GM23338 (cell line): ENCODE results near the gene SLC25A11. TPM values are rescaled to one million over a fixed set of nuclear protein-coding genes. Genes with fewer than 3 reads are reported as not detected.

Experiments used
- ATAC-seq: fragments of 200-7000 bp; cut with Tn5 transposase; 3 replicates; pipeline ENCODE4 v1.9.1; 2020
- DNase-seq: peaks from one replicate; pipeline ENCODE4 v3.0.0-alpha.2; 2015; ENCODE audit warnings: low spot score
- H2AFZ ChIP-seq: fragments of 200-600 bp; sonication (generic); 2 replicates; pipeline ENCODE4 v1.8.0; 2016; ENCODE audit warnings: antibody characterized with exemption, mild to moderate bottlenecking, moderate library complexity
- H3F3A ChIP-seq: fragments of 200-600 bp; sonication (generic); replicated peaks from 2 replicates; pipeline ENCODE4 v1.8.0; 2017; ENCODE audit warnings: antibody characterized with exemption, mixed run types, low read depth
- H3K27ac ChIP-seq: fragments of 200-600 bp; sonication (generic); 2 replicates; pipeline ENCODE4 v1.6.1; 2016; ENCODE audit warnings: low read depth
- H3K27me3 ChIP-seq: fragments of 200-600 bp; sonication (generic); 2 replicates; pipeline ENCODE4 v1.8.0; 2016; ENCODE audit warnings: mild to moderate bottlenecking, mixed run types, moderate library complexity; ENCODE audit not compliant: insufficient read depth
- H3K36me3 ChIP-seq: fragments of 200-600 bp; sonication (generic); 2 replicates; pipeline ENCODE4 v1.8.0; 2016; ENCODE audit warnings: mild to moderate bottlenecking; ENCODE audit not compliant: insufficient read depth
- H3K4me1 ChIP-seq: fragments of 200-600 bp; sonication (generic); 2 replicates; pipeline ENCODE4 v1.8.0; 2016; ENCODE audit warnings: mild to moderate bottlenecking, moderate library complexity; ENCODE audit not compliant: insufficient read depth
- H3K4me2 ChIP-seq: fragments of 200-600 bp; sonication (generic); 2 replicates; pipeline ENCODE4 v1.7.1; 2017; ENCODE audit warnings: mixed run types
- H3K4me3 ChIP-seq: fragments of 200-600 bp; sonication (generic); 2 replicates; pipeline ENCODE4 v1.6.1; 2016; ENCODE audit warnings: mixed run types
- H3K79me2 ChIP-seq: fragments of 200-600 bp; sonication (generic); replicated peaks from 2 replicates; pipeline ENCODE4 v1.8.0; 2017; ENCODE audit warnings: mild to moderate bottlenecking; ENCODE audit not compliant: insufficient read depth
- H3K9me2 ChIP-seq: fragments of 200-600 bp; sonication (generic); 2 replicates; pipeline ENCODE4 v1.8.0; 2017; ENCODE audit not compliant: insufficient read depth
- H4K20me1 ChIP-seq: fragments of 200-600 bp; sonication (generic); replicated peaks from 2 replicates; pipeline ENCODE4 v1.8.0; 2017; ENCODE audit warnings: mild to moderate bottlenecking; ENCODE audit not compliant: insufficient read depth
- H3K27ac Mint-ChIP-seq: 2 replicates; pipeline ENCODE4 v1.8.0; 2020; ENCODE audit warnings: inconsistent platforms, mild to moderate bottlenecking, moderate library complexity, mixed read lengths
- H3K27me3 Mint-ChIP-seq: 3 replicates; pipeline ENCODE4 v1.8.0; 2022; ENCODE audit warnings: low read depth, mild to moderate bottlenecking, moderate library complexity, mixed read lengths, inconsistent platforms; ENCODE audit not compliant: insufficient read depth, poor library complexity
- H3K36me3 Mint-ChIP-seq: 3 replicates; pipeline ENCODE4 v1.8.0; 2021; ENCODE audit warnings: low read depth, mild to moderate bottlenecking, inconsistent platforms, moderate library complexity, mixed read lengths
- H3K4me1 Mint-ChIP-seq: 3 replicates; pipeline ENCODE4 v1.8.0; 2020; ENCODE audit warnings: mild to moderate bottlenecking, inconsistent platforms, mixed read lengths
- H3K4me3 Mint-ChIP-seq: 3 replicates; pipeline ENCODE4 v1.8.0; 2021; ENCODE audit warnings: moderate library complexity, mild to moderate bottlenecking, inconsistent platforms, mixed read lengths
- H3K9me3 Mint-ChIP-seq: 3 replicates; pipeline ENCODE4 v1.8.0; 2020; ENCODE audit warnings: moderate library complexity, mild to moderate bottlenecking, inconsistent platforms, mixed read lengths
- CREB1 ChIP-seq: fragments of 250-450 bp; sonication (Bioruptor Pico); IDR thresholded peaks from 2 replicates; pipeline ENCODE4 v1.5.0; 2020; ENCODE audit warnings: low read depth, mild to moderate bottlenecking, moderate library complexity
- CTCF ChIP-seq, 2 experiments: fragments of 200-600 bp in 1 of 2; sonication (generic) in 1 of 2; conservative IDR thresholded peaks; 2 replicates each; pipeline versions ENCODE4 v1.5.1 to v1.6.1; 2016 to 2017; ENCODE audit warnings: antibody characterized with exemption in 2 of 2, low read depth in 2 of 2, mild to moderate bottlenecking in 2 of 2, moderate library complexity in 1 of 2
- EZH2 ChIP-seq: fragments of 200-600 bp; sonication (generic); IDR thresholded peaks from one replicate; pipeline ENCODE4 v1.8.0; 2017; ENCODE audit warnings: antibody characterized with exemption, mild to moderate bottlenecking, low read depth; ENCODE audit not compliant: unreplicated experiment
- EZH2phosphoT487 ChIP-seq: fragments of 200-600 bp; sonication (generic); IDR thresholded peaks from one replicate; pipeline ENCODE4 v1.8.1; 2018; ENCODE audit warnings: antibody characterized with exemption; ENCODE audit not compliant: unreplicated experiment
- JUNB ChIP-seq: IDR thresholded peaks from one replicate; pipeline ENCODE4 v1.6.1; 2016; ENCODE audit warnings: antibody characterized with exemption; ENCODE audit not compliant: unreplicated experiment
- NANOG ChIP-seq: IDR thresholded peaks from 2 replicates; pipeline ENCODE4 v1.6.1; 2016; ENCODE audit warnings: antibody characterized with exemption, borderline replicate concordance
- POLR2AphosphoS5 ChIP-seq: IDR thresholded peaks from 2 replicates; pipeline ENCODE4 v1.6.1; 2016; ENCODE audit warnings: antibody characterized with exemption, low read depth
- STAT1 ChIP-seq: IDR thresholded peaks from one replicate; pipeline ENCODE4 v1.6.1; 2016; ENCODE audit warnings: antibody characterized with exemption; ENCODE audit not compliant: unreplicated experiment
- ZNF114 ChIP-seq: fragments of 250-450 bp; sonication (Bioruptor Pico); IDR thresholded peaks from 2 replicates; pipeline ENCODE4 v1.5.0; 2020; ENCODE audit warnings: mild to moderate bottlenecking, moderate library complexity
- ZNF331 ChIP-seq: fragments of 250-450 bp; sonication (Bioruptor Pico); IDR thresholded peaks from 2 replicates; pipeline ENCODE4 v1.5.0; 2020; ENCODE audit warnings: low read depth, mild to moderate bottlenecking, moderate library complexity
- ZNF462 ChIP-seq: fragments of 250-450 bp; sonication (Bioruptor Pico); IDR thresholded peaks from 2 replicates; pipeline ENCODE4 v1.5.0; 2020; ENCODE audit warnings: mild to moderate bottlenecking, moderate library complexity
- polyA plus RNA-seq: library from polyadenylated mRNA; unstranded; fragments of >200 nt; fragmentation: Nextera tagmentation; extraction: Ambion mirVana; gene quantifications from 2 replicates; pipeline ENCODE4 v1.2.1, GENCODE V29; 2016
- total RNA-seq: library from RNA; depleted of rRNA; stranded (reverse); fragments of >200 nt; shearing (Covaris generic); gene quantifications from 2 replicates; pipeline ENCODE4 v1.2.3, GENCODE V29; 2014
- TF ChIP-seq, protein P1 (sequence below): IDR thresholded peaks from 2 replicates; pipeline ENCODE4 v1.6.1; 2016; ENCODE audit warnings: antibody characterized with exemption
- TF ChIP-seq, protein P2 (sequence below): IDR thresholded peaks from one replicate; pipeline ENCODE4 v1.6.1; 2018; ENCODE audit warnings: antibody characterized with exemption; ENCODE audit not compliant: unreplicated experiment

The SLC25A11 gene
- total and polyA plus RNA-seq, 2 experiments from 2014 or later = 37.8 to 73.6 TPM

- ATAC-seq (no peak), DNase-seq (peak; percentile 23)
- Mint-ChIP-seq H3K4me3 (peak overlapping the region; percentile 92; the same call in 2 of the 3 replicates), H3K4me1 (peaks cover 38% of the 10 kb centered on the region), H3K36me3 (peaks cover 74% of the 10 kb centered on the region), H3K27ac (peak overlapping the region; percentile 92), H3K9me3 (no peaks in the 10 kb centered on the region; the same call in 2 of the 3 replicates), H3K27me3 (peaks cover 36% of the 10 kb centered on the region)
- Histone ChIP-seq H3F3A (peaks cover 58% of the 10 kb centered on the region), H2AFZ (no peak overlapping the region), H3K4me2 (peak overlapping the region; percentile 96), H3K27ac (peak overlapping the region; percentile 100), H4K20me1 (peaks cover 34% of the 10 kb centered on the region), H3K9me2 (no peaks in the 10 kb centered on the region), H3K27me3 (no peaks in the 10 kb centered on the region), H3K4me3 (peak overlapping the region; percentile 96; the same call in 1 of the 2 replicates), H3K79me2 (peaks cover 58% of the 10 kb centered on the region), H3K4me1 (peaks cover 34% of the 10 kb centered on the region), H3K36me3 (peaks cover 21% of the 10 kb centered on the region)
- TF ChIP-seq ZNF331 (CRISPR knock-in tag) = no peak
- no peak for TF ChIP-seq ZNF114
- no peak for TF ChIP-seq CTCF (conservative IDR thresholded peaks at IDR 0.05; ENCODE audit: low read depth in 2 of 2)
- no peak for TF ChIP-seq CREB1 (CRISPR knock-in tag)
- no peak for TF ChIP-seq EZH2
- TF ChIP-seq JUNB = no peak
- TF ChIP-seq, protein P1, sequence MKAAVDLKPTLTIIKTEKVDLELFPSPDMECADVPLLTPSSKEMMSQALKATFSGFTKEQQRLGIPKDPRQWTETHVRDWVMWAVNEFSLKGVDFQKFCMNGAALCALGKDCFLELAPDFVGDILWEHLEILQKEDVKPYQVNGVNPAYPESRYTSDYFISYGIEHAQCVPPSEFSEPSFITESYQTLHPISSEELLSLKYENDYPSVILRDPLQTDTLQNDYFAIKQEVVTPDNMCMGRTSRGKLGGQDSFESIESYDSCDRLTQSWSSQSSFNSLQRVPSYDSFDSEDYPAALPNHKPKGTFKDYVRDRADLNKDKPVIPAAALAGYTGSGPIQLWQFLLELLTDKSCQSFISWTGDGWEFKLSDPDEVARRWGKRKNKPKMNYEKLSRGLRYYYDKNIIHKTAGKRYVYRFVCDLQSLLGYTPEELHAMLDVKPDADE = no peak
- TF ChIP-seq, protein P2, sequence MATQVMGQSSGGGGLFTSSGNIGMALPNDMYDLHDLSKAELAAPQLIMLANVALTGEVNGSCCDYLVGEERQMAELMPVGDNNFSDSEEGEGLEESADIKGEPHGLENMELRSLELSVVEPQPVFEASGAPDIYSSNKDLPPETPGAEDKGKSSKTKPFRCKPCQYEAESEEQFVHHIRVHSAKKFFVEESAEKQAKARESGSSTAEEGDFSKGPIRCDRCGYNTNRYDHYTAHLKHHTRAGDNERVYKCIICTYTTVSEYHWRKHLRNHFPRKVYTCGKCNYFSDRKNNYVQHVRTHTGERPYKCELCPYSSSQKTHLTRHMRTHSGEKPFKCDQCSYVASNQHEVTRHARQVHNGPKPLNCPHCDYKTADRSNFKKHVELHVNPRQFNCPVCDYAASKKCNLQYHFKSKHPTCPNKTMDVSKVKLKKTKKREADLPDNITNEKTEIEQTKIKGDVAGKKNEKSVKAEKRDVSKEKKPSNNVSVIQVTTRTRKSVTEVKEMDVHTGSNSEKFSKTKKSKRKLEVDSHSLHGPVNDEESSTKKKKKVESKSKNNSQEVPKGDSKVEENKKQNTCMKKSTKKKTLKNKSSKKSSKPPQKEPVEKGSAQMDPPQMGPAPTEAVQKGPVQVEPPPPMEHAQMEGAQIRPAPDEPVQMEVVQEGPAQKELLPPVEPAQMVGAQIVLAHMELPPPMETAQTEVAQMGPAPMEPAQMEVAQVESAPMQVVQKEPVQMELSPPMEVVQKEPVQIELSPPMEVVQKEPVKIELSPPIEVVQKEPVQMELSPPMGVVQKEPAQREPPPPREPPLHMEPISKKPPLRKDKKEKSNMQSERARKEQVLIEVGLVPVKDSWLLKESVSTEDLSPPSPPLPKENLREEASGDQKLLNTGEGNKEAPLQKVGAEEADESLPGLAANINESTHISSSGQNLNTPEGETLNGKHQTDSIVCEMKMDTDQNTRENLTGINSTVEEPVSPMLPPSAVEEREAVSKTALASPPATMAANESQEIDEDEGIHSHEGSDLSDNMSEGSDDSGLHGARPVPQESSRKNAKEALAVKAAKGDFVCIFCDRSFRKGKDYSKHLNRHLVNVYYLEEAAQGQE = no peak
- TF ChIP-seq POLR2AphosphoS5 = no peak; the same call in 1 of the 2 replicates
- TF ChIP-seq ZNF462 (CRISPR knock-in tag) = no peak
- no peak for TF ChIP-seq NANOG
- no peak for TF ChIP-seq STAT1
- TF ChIP-seq EZH2phosphoT487 = no peak
These were observed 4.8 kb upstream of the SLC25A11 start for GRCh38 chr17:4944554-4945175.
